ELR (cell line): ENCODE measurements around the gene SFTPB.
A peak's percentile ranks its signal among the peaks of the same experiment; 100 is the strongest.

Experiments used
- DNase-seq: peaks from one replicate; pipeline ENCODE4 v3.0.0-alpha.2; 2015; ENCODE audit warnings: low read depth

Gene SFTPB

GRCh38 chr2:85613717-85614515 is 54.1 kb downstream of the SFTPB start:
- DNase-seq = no peak

- DNase-seq = peak; percentile 93
These were observed 56.1 kb downstream of the SFTPB start, which contains the start of gene C2orf68 for GRCh38 chr2:85611705-85612587. Gene C2orf68 (minus strand): TSS chr2:85612066. CDS start chr2:85611984, 82 bp downstream.

GRCh38 chr2:85611217-85611704 is 56.7 kb downstream of the SFTPB start:
- DNase-seq = peak; percentile 43
